GM18505 (cell line): ENCODE measurements around the gene NCOA1.

Source experiments
- ATAC-seq: cut with Tn5 transposase; IDR thresholded peaks from one replicate; pipeline ENCODE4 v1.9.1; 2021; ENCODE audit not compliant: unreplicated experiment
- POLR2A ChIP-seq: IDR thresholded peaks from 4 replicates; pipeline ENCODE4 v1.6.1; 2011; ENCODE audit warnings: borderline replicate concordance; ENCODE audit not compliant: insufficient read depth, insufficient read length; ENCODE audit errors: extremely low read depth

The NCOA1 gene

DNA sequence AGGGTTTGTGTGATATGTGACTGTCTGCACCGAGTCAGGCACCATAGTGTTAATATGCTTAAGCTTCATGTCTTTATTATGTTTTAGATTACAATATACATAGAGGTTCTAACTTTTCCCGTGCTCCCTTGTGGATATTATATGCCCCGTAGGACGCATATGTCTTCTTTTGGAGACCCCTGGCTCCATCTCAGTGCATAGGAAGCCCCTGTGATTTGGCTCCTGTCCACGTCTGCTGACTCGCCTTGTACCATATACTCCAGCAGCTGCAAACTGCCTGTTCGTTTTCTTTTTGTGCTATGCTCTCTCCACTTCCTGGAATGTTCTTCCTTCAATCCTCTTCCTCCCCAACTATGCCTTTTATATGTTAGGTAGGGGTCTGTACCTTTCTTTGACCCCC is 191.2 kb downstream of the NCOA1 start:
- no peak for ATAC-seq
- no peak for TF ChIP-seq POLR2A

DNA sequence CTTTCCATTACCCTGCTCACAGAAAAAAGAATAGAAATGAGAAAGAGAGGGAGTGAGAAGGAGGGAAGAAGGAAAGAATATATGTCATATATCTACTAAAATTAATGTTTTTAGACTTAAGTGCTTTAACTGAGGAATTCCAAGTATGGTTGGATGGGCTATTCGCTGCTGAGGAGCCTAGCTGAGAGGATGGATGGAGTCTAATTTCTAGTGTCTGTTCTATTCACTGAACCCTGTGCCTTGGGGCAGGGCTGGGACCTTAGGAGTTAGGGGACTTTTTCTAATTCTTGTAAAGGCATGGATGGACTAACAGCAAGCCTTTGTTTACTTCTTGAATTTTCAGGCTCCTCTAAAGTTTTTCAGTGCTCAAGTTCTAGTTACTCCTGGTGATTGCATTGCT is 192.4 kb downstream of the NCOA1 start:
- no peak for TF ChIP-seq POLR2A
- no peak for ATAC-seq

DNA sequence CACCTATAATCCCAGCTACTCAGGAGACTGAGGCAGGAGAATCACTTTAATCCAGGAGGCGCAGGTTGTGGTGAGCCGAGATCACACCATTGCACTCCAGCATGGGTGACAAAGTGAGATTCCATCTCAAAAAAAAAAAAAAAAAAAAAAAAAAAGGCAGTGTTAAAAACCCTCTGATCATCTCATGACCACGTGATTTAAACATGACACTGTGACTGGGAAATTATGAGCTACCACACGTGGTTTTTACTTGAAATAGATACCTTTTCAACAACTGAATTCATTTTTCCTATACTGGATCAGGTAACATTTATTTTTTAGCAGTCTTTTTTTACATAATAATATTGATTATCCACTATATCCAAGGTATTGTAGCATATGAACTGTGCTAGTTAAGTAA is 199.5 kb downstream of the NCOA1 start:
- TF ChIP-seq POLR2A, result no peak
- ATAC-seq, result no peak

DNA sequence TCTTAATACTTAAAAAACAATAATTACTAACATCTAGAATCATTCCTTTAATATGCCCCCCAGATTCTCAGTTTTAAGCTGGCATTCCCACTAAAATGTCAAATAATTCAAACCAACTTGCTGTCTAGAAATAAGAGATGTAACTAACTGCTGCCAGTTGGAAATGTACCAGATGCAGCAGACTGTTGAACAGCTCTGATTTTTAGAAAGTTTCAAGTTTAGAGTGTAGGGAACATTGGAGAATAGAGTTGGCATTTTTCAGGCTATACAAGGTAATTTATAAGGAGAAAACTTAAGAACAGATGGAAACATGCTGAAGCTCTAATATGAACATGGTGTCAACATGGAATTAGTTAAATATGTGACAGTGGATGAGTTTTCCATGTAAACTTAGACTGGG is 200.8 kb downstream of the NCOA1 start:
- no peak for ATAC-seq
- TF ChIP-seq POLR2A, result no peak

DNA sequence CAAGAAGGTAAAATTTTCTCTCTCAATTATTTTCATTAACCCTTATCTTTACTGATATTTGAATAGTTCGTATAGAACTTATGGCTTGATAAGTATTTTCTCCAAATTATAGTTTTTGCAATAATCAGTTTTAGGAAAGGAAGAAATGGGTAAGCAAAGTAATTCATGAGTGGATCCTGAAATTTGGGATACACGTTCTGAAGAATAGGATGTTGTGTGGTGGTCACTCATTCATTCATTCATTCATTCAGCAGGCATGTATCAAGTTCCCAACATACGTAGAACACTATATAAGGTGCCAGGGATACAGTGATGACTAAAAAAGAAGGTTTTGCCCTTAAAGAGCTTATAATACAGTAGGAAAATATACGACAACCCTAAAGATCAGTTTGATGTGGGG is 206.7 kb downstream of the NCOA1 start:
- TF ChIP-seq POLR2A, result no peak
- ATAC-seq, result no peak

DNA sequence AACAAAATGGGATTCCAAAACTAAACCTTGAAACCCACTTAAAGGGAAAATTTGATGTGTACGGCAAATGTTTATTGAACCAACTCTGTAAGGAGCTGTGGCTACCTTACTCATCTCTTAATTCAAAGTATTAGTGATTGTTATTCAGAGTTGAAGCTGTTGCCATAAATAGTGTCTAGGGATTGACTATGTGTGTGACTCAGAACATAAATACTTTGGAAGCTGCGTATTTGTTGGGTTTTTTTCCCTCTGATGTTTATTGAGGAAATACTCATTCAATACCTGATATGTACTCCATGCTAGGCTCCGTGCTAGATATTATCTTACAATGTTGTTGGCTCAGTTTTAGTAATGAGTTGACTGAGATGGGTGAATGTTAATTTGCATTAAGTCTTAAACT is 211.7 kb downstream of the NCOA1 start:
- ATAC-seq, result no peak
- no peak for TF ChIP-seq POLR2A

DNA sequence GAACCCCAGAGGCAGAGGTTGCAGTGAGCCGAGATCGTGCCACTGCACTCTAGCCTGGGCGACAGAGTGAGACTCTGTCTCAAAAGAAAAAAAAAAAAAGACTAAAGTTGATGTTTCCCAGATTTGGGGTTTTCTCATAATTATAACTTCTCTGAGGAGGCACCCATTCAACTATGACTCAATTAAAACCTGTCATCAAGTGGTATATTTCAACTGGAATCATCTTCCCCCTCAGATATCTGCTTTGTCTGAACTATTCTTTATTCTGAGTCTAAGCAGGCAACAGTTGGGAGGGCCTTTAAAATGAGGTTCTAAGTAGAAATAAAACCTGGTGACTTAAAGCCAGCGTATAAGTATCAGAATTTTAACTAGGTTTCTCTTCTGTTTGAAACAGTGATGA is 213.6 kb downstream of the NCOA1 start:
- no peak for ATAC-seq
- no peak for TF ChIP-seq POLR2A

DNA sequence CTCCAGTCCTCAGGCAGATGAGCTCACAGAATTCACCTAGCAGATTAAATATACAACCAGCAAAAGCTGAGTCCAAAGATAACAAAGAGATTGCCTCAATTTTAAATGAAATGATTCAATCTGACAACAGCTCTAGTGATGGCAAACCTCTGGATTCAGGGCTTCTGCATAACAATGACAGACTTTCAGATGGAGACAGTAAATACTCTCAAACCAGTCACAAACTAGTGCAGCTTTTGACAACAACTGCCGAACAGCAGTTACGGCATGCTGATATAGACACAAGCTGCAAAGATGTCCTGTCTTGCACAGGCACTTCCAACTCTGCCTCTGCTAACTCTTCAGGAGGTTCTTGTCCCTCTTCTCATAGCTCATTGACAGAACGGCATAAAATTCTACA is 216.1 kb downstream of the NCOA1 start:
- no peak for ATAC-seq
- no peak for TF ChIP-seq POLR2A

DNA sequence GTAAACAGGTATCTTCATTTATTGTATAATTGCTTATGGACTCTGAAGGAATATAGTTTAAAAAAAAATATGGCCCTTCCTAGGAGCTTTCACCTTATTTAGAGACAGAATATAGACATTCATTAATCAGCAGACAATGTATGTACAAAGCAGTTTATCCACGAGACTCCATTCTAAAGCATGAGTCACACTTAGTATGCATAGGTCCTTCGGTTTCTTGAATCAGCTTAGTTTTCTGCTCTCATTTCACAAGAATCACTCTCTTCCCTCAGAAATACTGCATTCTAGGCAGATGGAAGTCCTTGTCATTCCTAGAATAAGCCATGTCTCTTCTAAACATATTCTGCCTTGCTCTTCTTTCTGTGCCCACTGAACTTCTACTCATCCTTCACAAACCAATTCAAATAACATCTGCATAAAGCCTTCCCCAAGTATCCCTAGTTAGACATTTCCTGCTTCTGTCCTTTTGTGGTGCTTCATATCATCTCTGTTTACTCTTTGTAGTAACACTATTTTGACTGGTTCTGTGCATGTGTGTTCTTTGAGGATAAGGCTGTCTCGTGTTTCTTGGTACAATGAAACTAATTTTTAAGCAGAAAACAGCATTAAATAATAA is 217.6 kb downstream of the NCOA1 start:
- ATAC-seq, result no peak
- no peak for TF ChIP-seq POLR2A

DNA sequence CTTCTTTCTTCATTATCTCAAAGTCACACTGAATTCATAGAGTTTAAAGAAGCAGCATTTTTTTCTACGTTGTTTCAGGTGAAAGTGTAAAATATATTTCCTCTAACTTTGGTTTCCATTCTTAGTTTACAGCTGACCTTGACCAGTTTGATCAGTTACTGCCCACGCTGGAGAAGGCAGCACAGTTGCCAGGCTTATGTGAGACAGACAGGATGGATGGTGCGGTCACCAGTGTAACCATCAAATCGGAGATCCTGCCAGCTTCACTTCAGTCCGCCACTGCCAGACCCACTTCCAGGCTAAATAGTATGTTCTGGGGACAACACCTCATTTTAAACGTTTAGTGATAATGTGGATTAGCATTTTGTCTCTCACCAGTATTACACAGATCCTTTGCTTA is 219.8 kb downstream of the NCOA1 start:
- TF ChIP-seq POLR2A, result no peak
- no peak for ATAC-seq

DNA sequence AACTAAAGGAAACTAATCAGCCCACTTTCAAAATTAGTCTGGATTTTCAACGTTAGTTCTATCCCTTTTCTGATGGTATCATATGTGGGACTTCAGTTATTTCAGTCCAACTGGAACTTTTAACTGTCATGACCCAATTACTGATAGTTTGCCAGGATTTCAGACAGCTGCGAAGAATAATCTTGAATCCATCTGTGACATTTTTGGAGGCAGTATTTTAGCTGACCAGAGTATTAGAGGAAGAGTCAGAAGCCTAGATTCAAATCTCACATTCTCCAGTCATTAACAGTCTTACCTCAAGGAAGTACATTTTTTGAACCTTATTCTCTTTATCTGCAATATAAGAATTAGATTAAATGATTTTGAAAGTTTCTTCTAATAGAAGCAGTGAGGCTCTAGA is 220.8 kb downstream of the NCOA1 start:
- ATAC-seq, result no peak
- TF ChIP-seq POLR2A, result no peak

DNA sequence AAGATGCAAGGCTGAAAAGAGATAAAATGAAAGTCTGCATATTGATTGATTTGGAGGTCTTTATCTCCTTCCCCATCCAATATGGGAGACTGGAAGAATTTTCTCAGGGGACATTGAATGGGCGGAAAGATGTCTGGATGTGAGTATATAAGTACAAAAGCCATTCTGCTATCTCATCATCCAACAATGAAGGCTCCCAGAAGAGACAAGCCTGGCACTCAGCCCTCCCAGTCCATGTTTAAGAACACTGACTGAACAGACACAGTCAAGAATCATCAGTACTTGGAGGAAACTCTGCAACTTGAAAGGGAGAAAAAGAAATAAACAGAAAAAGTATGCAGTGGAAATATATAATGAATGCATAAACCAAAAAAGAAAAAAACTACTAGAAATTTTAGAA is 221.2 kb downstream of the NCOA1 start:
- no peak for ATAC-seq
- no peak for TF ChIP-seq POLR2A

DNA sequence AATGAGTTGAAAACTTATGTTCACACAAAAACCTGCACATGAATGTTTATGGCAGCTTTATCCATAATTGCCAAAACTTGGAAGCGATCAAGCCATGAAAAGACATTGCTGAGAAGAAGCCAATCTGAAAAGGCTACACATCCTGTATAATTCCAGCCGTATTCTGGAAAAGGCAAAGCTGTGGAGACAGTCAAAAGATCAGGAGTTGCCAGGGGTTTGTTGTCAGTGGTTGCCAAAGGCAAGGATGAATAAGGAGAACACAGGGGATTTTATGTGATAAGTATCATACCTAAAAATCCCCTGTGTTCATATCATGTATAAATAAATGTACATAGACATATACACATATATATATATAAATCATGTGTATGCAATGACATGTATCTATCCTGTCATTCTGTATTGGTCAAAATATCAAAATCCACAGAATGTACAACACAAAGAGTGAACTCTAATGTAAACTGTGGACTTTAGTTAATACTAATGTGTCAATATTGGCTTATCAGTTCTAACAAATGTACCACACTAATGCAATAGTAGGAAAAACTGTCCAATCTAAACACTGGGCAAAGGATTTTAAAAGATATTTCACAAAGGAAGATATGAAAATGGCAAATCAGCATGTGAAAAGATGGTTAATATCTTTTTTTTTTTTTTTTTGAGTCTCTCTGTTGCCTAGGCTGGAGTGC is 226.4 kb downstream of the NCOA1 start:
- no peak for ATAC-seq
- no peak for TF ChIP-seq POLR2A

DNA sequence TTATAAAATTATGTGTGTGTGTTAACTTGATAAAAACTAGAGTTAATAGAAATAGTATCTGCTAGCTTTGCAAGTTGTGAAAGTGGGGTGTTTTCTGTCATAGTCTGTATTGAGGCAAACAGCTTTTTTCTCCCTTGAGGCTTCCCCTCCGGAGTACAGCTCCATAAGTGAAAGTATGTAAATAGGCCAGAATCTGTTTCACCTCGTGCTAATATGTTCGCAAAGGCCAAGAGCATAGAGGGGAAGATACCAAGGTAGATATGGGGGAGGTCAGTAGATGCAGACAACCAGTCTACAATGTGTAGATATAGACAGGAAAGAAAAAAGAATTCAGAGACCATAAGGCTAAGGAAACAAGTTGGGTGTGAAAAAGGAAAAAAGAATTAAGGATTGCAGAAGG is 229.3 kb downstream of the NCOA1 start:
- no peak for TF ChIP-seq POLR2A
- peak; percentile 67 for ATAC-seq
